GM12878 (cell line): ENCODE data around the gene HMX3. TPM values are rescaled to one million over a fixed set of nuclear protein-coding genes. Genes with fewer than 3 reads are reported as not detected.
A peak's percentile ranks its signal among the peaks of the same experiment; 100 is the strongest.

Source experiments
- ASH2L ChIP-seq: fragments of 300-600, 200-600 bp; sonication (generic); IDR thresholded peaks from 2 replicates; pipeline ENCODE4 v1.6.1; 2017; ENCODE audit warnings: low read depth, mild to moderate bottlenecking, borderline replicate concordance
- CBFB ChIP-seq: IDR thresholded peaks from 2 replicates; pipeline ENCODE4 v1.6.1; 2016; ENCODE audit warnings: antibody characterized with exemption, low read depth
- CEBPB ChIP-seq, 2 experiments: fragments of 150-350 bp in 1 of 2; IDR thresholded peaks; 2 replicates each; pipeline ENCODE4 v1.6.1; 2012 to 2014; ENCODE audit warnings: low read depth in 2 of 2, low read length in 2 of 2, borderline replicate concordance in 1 of 2, inconsistent platforms in 1 of 2
- CREB1 ChIP-seq: IDR thresholded peaks from 2 replicates; pipeline ENCODE4 v1.6.1; 2012; ENCODE audit warnings: low read depth, mild to moderate bottlenecking, inconsistent platforms
- CREM ChIP-seq: IDR thresholded peaks from 2 replicates; pipeline ENCODE4 v1.6.1; 2014; ENCODE audit warnings: antibody characterized with exemption, low read depth
- EP300 ChIP-seq, 2 experiments: fragments of 150-350 bp in 1 of 2; IDR thresholded peaks; 2 replicates each; pipeline ENCODE4 v1.6.1; 2011 to 2012; ENCODE audit warnings: low read depth in 2 of 2, low read length in 2 of 2, borderline replicate concordance in 1 of 2, improper control_type of control experiment in 1 of 2, inconsistent platforms in 1 of 2; ENCODE audit not compliant: control insufficient read depth in 1 of 2
- ESRRA ChIP-seq: IDR thresholded peaks from 2 replicates; pipeline ENCODE4 v1.6.1; 2012; ENCODE audit warnings: mild to moderate bottlenecking, low read length, improper control_type of control experiment
- FOS ChIP-seq: IDR thresholded peaks from 3 replicates; pipeline ENCODE4 v1.6.1; 2011; ENCODE audit warnings: borderline replicate concordance; ENCODE audit not compliant: insufficient read length; ENCODE audit errors: extremely low read depth
- HDGF ChIP-seq: fragments of 450-650 bp; IDR thresholded peaks from 2 replicates; pipeline ENCODE4 v1.6.1; 2016; ENCODE audit warnings: antibody characterized with exemption
- KLF5 ChIP-seq: fragments of 450-650 bp; IDR thresholded peaks from 2 replicates; pipeline ENCODE4 v1.6.1; 2014; ENCODE audit warnings: mild to moderate bottlenecking; ENCODE audit not compliant: partially characterized antibody
- MYC ChIP-seq: IDR thresholded peaks from 2 replicates; pipeline ENCODE4 v1.6.1; 2011; ENCODE audit warnings: mild to moderate bottlenecking, low read length, moderate library complexity, inconsistent platforms; ENCODE audit not compliant: insufficient read depth, insufficient replicate concordance, insufficient read length, severe bottlenecking
- NBN ChIP-seq: fragments of 450-650 bp; IDR thresholded peaks from 2 replicates; pipeline ENCODE4 v1.6.1; 2016
- RAD51 ChIP-seq: fragments of 450-650 bp; IDR thresholded peaks from 2 replicates; pipeline ENCODE4 v1.6.1; 2016; ENCODE audit warnings: moderate library complexity, mild to moderate bottlenecking, inconsistent platforms
- SREBF1 ChIP-seq: IDR thresholded peaks from 2 replicates; pipeline ENCODE4 v1.6.1; 2012; ENCODE audit warnings: mild to moderate bottlenecking, low read length
- TCF12 ChIP-seq: IDR thresholded peaks from 2 replicates; pipeline ENCODE4 v1.6.1; 2011; ENCODE audit warnings: low read depth, mild to moderate bottlenecking, low read length
- polyA plus RNA-seq, 11 experiments: library from polyadenylated mRNA; depleted of rRNA in 4 of 11; unstranded in 6 of 11; stranded (reverse) in 5 of 11; fragments of >200 nt; fragmentation: Nextera tagmentation in 4 of 11; fragmentation: Illumina TruSeq in 1 of 11; extraction: Ambion mirVana in 4 of 11; extraction: Trizol in 1 of 11; gene quantifications; 1 replicate in 1 of 11; 2 replicates in 10 of 11; pipeline versions ENCODE4 v1.2.1 to v1.2.3, GENCODE V29; 2011 to 2016; ENCODE audit warnings: inconsistent platforms in 2 of 11, missing spikeins in 2 of 11, low read depth in 1 of 11
- total RNA-seq, 4 experiments: library from RNA; depleted of rRNA in 3 of 4; stranded (reverse); fragments of >200 nt in 3 of 4; fragmentation: Illumina TruSeq in 1 of 4; extraction: Trizol in 1 of 4; gene quantifications; 2 replicates each; pipeline versions ENCODE4 v1.2.1 to v1.2.3, GENCODE V29; 2013 to 2021
- TF ChIP-seq, protein P1 (sequence below): IDR thresholded peaks from 2 replicates; pipeline ENCODE4 v1.6.1; 2012; ENCODE audit warnings: low read depth, low read length, improper control_type of control experiment
- TF ChIP-seq, protein P2 (sequence below): fragments of 450-650 bp; IDR thresholded peaks from 2 replicates; pipeline ENCODE4 v1.6.1; 2017; ENCODE audit warnings: borderline replicate concordance
- TF ChIP-seq, protein P3 (sequence below): fragments of 450-650 bp; IDR thresholded peaks from 2 replicates; pipeline ENCODE4 v1.6.1; 2018; ENCODE audit warnings: borderline replicate concordance, mild to moderate bottlenecking; ENCODE audit not compliant: partially characterized antibody
- TF ChIP-seq, protein P4 (sequence below), 3 experiments: IDR thresholded peaks in 2 of 3; conservative IDR thresholded peaks in 1 of 3; 2 replicates each; pipeline ENCODE4 v1.5.1; 2011; ENCODE audit warnings: low read depth in 3 of 3, low read length in 3 of 3, mild to moderate bottlenecking in 3 of 3, control low read depth in 2 of 3, moderate library complexity in 2 of 3, inconsistent platforms in 1 of 3, mixed read lengths in 1 of 3; ENCODE audit not compliant: control insufficient read depth in 2 of 3, insufficient read depth in 1 of 3; ENCODE audit errors: extremely low read depth in 1 of 3

HMX3 gene
- total and polyA plus RNA-seq, 10 of the 15 experiments (the other 5 are each of a cell fraction or from before 2014, with no cell fraction given): 0.63 to 60.5 (median 15.3) TPM; not detected in 2

DNA sequence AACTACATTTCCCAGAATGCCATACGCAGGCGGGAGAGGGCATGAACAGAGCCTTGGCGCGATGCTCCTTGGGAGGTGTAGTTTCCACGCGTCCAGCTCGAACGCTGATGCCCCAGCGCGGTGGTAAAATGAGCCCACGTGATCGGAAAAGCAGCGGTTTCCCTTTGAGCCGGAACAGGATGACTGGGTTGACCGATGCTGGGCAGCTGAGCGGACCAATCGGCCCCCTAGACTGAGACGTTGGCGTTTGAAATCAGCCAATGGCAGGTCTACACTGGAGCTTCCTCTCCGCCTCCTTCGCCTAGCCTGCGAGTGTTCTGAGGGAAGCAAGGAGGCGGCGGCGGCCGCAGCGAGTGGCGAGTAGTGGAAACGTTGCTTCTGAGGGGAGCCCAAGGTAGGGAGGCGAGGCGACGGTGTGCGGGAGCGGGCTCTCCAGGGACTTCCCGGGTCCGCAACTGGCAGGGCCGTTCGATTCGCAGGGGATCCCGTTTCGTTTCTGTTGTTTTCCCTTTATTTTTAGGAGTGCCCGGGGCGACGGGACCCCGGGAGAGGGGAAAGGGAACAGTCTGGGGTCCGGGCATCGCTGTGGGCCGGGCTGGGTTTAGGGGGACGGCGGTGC, 18.4 kb downstream of the HMX3 start, which contains the start of gene BUB3 (continued):
- TF ChIP-seq, protein P1, sequence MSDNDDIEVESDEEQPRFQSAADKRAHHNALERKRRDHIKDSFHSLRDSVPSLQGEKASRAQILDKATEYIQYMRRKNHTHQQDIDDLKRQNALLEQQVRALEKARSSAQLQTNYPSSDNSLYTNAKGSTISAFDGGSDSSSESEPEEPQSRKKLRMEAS: peak; percentile 90
- TF ChIP-seq FOS: peak; percentile 66
- TF ChIP-seq, protein P2, sequence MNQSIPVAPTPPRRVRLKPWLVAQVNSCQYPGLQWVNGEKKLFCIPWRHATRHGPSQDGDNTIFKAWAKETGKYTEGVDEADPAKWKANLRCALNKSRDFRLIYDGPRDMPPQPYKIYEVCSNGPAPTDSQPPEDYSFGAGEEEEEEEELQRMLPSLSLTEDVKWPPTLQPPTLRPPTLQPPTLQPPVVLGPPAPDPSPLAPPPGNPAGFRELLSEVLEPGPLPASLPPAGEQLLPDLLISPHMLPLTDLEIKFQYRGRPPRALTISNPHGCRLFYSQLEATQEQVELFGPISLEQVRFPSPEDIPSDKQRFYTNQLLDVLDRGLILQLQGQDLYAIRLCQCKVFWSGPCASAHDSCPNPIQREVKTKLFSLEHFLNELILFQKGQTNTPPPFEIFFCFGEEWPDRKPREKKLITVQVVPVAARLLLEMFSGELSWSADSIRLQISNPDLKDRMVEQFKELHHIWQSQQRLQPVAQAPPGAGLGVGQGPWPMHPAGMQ: no peak
- TF ChIP-seq, protein P3, sequence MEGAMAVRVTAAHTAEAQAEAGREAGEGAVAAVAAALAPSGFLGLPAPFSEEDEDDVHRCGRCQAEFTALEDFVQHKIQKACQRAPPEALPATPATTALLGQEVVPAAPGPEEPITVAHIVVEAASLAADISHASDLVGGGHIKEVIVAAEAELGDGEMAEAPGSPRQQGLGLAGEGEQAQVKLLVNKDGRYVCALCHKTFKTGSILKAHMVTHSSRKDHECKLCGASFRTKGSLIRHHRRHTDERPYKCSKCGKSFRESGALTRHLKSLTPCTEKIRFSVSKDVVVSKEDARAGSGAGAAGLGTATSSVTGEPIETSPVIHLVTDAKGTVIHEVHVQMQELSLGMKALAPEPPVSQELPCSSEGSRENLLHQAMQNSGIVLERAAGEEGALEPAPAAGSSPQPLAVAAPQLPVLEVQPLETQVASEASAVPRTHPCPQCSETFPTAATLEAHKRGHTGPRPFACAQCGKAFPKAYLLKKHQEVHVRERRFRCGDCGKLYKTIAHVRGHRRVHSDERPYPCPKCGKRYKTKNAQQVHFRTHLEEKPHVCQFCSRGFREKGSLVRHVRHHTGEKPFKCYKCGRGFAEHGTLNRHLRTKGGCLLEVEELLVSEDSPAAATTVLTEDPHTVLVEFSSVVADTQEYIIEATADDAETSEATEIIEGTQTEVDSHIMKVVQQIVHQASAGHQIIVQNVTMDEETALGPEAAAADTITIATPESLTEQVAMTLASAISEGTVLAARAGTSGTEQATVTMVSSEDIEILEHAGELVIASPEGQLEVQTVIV: peak; percentile 82
- TF ChIP-seq RAD51: peak; percentile 98
- peak; percentile 89 for TF ChIP-seq SREBF1
- TF ChIP-seq CREB1: peak; percentile 89
- no peak for TF ChIP-seq EP300 (IDR thresholded peaks at IDR 0.05; ENCODE audit: borderline replicate concordance in 1 of 2, control insufficient read depth in 1 of 2, low read depth in 2 of 2, low read length in 2 of 2)
- peak; percentile 95; the same call in 1 of the 2 replicates for TF ChIP-seq CREM
- no peak for TF ChIP-seq TCF12
- no peak for TF ChIP-seq CEBPB (IDR thresholded peaks at IDR 0.05; ENCODE audit: borderline replicate concordance in 1 of 2, low read depth in 2 of 2, low read length in 2 of 2)
- TF ChIP-seq MYC: peak; percentile 12
- no peak for TF ChIP-seq KLF5
- no peak for TF ChIP-seq ESRRA
- peak; percentile 33 for TF ChIP-seq NBN
- peak; percentile 43 for TF ChIP-seq HDGF
- peak; percentile 67; the same call in 1 of the 2 replicates for TF ChIP-seq ASH2L
- TF ChIP-seq, protein P4, sequence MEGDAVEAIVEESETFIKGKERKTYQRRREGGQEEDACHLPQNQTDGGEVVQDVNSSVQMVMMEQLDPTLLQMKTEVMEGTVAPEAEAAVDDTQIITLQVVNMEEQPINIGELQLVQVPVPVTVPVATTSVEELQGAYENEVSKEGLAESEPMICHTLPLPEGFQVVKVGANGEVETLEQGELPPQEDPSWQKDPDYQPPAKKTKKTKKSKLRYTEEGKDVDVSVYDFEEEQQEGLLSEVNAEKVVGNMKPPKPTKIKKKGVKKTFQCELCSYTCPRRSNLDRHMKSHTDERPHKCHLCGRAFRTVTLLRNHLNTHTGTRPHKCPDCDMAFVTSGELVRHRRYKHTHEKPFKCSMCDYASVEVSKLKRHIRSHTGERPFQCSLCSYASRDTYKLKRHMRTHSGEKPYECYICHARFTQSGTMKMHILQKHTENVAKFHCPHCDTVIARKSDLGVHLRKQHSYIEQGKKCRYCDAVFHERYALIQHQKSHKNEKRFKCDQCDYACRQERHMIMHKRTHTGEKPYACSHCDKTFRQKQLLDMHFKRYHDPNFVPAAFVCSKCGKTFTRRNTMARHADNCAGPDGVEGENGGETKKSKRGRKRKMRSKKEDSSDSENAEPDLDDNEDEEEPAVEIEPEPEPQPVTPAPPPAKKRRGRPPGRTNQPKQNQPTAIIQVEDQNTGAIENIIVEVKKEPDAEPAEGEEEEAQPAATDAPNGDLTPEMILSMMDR (IDR thresholded peaks at IDR 0.05 in 2 of 3, conservative IDR thresholded peaks at IDR 0.05 in 1 of 3; ENCODE audit: control insufficient read depth in 2 of 3, extremely low read depth in 1 of 3, insufficient read depth in 1 of 3, low read depth in 3 of 3, low read length in 3 of 3): no peak
- peak; percentile 81 for TF ChIP-seq CBFB
